ENCODE data around the gene JCAD.

JCAD gene

GRCh38 chr10:30094601-30095000 lies 35.2 kb upstream of the JCAD start:
- Histone ChIP-seq H2BK120ac (ENCODE audit: insufficient read depth, low read length, poor library complexity) (no peak overlapping the region), H3K4ac (ENCODE audit: low read depth, low read length) (no peak overlapping the region), H3K9me3 (ENCODE audit: insufficient read depth, low read depth, low read length) (no peaks in the 10 kb centered on the region), H3K23ac (ENCODE audit: low read length) (no peak overlapping the region), H2AFZ (ENCODE audit: insufficient read depth, low read length, poor library complexity) (no peak overlapping the region), H3K79me2 (ENCODE audit: control insufficient read depth, insufficient read depth, low read length, poor library complexity) (no peaks in the 10 kb centered on the region), H4K91ac (ENCODE audit: low read depth, low read length) (no peak overlapping the region), H3K18ac (ENCODE audit: low read length) (no peak overlapping the region), H3K4me2 (ENCODE audit: low read length) (no peak overlapping the region), H4K8ac (ENCODE audit: low read depth, low read length) (no peak overlapping the region), H3K36me3 (ENCODE audit: control insufficient read depth in 1 of 2, insufficient read depth in 2 of 2, low read length in 2 of 2) (no peaks in the 10 kb centered on the region), H3K27me3 (ENCODE audit: insufficient read depth, low read length) (no peaks in the 10 kb centered on the region), H3K14ac (ENCODE audit: low read length) (no peak overlapping the region), H3K4me3 (ENCODE audit: low read depth, low read length) (no peak overlapping the region), H2BK12ac (ENCODE audit: low read length) (no peak overlapping the region), H4K12ac (ENCODE audit: low read depth, low read length) (no peak overlapping the region), H3K9ac (ENCODE audit: low read length) (no peak overlapping the region), H3K27ac (ENCODE audit: low read depth, low read length) (no peak overlapping the region), H3K4me1 (ENCODE audit: control insufficient read depth in 1 of 2, insufficient read depth in 2 of 2, low read length in 2 of 2) (no peaks in the 10 kb centered on the region), H2AK5ac (ENCODE audit: low read length) (no peak overlapping the region), H2BK5ac (ENCODE audit: low read depth, low read length, poor library complexity) (no peak overlapping the region), H3K79me1 (ENCODE audit: low read length) (no peaks in the 10 kb centered on the region)
- DNase-seq = no peak
- no CpG with 5 or more reads among the region's 5 CpGs for WGBS (ENCODE audit: extremely low coverage, insufficient coverage, insufficient read length)

GRCh38 chr10:30093303-30093950 lies 34.0 kb upstream of the JCAD start:
- no CpG with 5 or more reads among the region's 9 CpGs for WGBS (ENCODE audit: extremely low coverage, insufficient coverage, insufficient read length)
- DNase-seq = no peak

GRCh38 chr10:30092151-30092790 lies 32.9 kb upstream of the JCAD start:
- no peak overlapping the region for H3K4me3 ChIP-seq (ENCODE audit: low read depth, low read length)
- H2AK5ac ChIP-seq (ENCODE audit: low read length) = no peak overlapping the region
- H3K4me1 ChIP-seq (ENCODE audit: control insufficient read depth in 1 of 2, insufficient read depth in 2 of 2, low read length in 2 of 2) = no peaks in the 10 kb centered on the region
- no peak overlapping the region for H3K4me2 ChIP-seq (ENCODE audit: low read length)
- H3K36me3 ChIP-seq (ENCODE audit: control insufficient read depth in 1 of 2, insufficient read depth in 2 of 2, low read length in 2 of 2) = no peaks in the 10 kb centered on the region
- H4K12ac ChIP-seq (ENCODE audit: low read depth, low read length) = no peak overlapping the region
- no peak overlapping the region for H3K27ac ChIP-seq (ENCODE audit: low read depth, low read length)
- H3K14ac ChIP-seq (ENCODE audit: low read length) = no peak overlapping the region
- H3K23ac ChIP-seq (ENCODE audit: low read length) = no peak overlapping the region
- no peak overlapping the region for H3K4ac ChIP-seq (ENCODE audit: low read depth, low read length)
- H2BK120ac ChIP-seq (ENCODE audit: insufficient read depth, low read length, poor library complexity) = no peak overlapping the region
- H3K9ac ChIP-seq (ENCODE audit: low read length) = no peak overlapping the region
- no peak overlapping the region for H2BK12ac ChIP-seq (ENCODE audit: low read length)
- no peaks in the 10 kb centered on the region for H3K9me3 ChIP-seq (ENCODE audit: insufficient read depth, low read depth, low read length)
- no peaks in the 10 kb centered on the region for H3K79me2 ChIP-seq (ENCODE audit: control insufficient read depth, insufficient read depth, low read length, poor library complexity)
- H3K27me3 ChIP-seq (ENCODE audit: insufficient read depth, low read length) = no peaks in the 10 kb centered on the region
- H4K91ac ChIP-seq (ENCODE audit: low read depth, low read length) = no peak overlapping the region
- H3K79me1 ChIP-seq (ENCODE audit: low read length) = no peaks in the 10 kb centered on the region
- H4K8ac ChIP-seq (ENCODE audit: low read depth, low read length) = no peak overlapping the region
- H3K18ac ChIP-seq (ENCODE audit: low read length) = no peak overlapping the region
- no peak overlapping the region for H2BK5ac ChIP-seq (ENCODE audit: low read depth, low read length, poor library complexity)
- H2AFZ ChIP-seq (ENCODE audit: insufficient read depth, low read length, poor library complexity) = no peak overlapping the region
- DNase-seq = peak in 1 of 2 donors; percentile 14
- no CpG with 5 or more reads among the region's 14 CpGs for WGBS (ENCODE audit: extremely low coverage, insufficient coverage, insufficient read length)

More at GRCh38 chr10:30093303-30093950, 34.0 kb upstream of the JCAD start:
- Histone ChIP-seq H3K27me3 (ENCODE audit: insufficient read depth, low read length) (no peaks in the 10 kb centered on the region), H3K9ac (ENCODE audit: low read length) (no peak overlapping the region), H3K79me2 (ENCODE audit: control insufficient read depth, insufficient read depth, low read length, poor library complexity) (no peaks in the 10 kb centered on the region), H3K4me3 (ENCODE audit: low read depth, low read length) (no peak overlapping the region), H2BK120ac (ENCODE audit: insufficient read depth, low read length, poor library complexity) (no peak overlapping the region), H3K4ac (ENCODE audit: low read depth, low read length) (no peak overlapping the region), H4K91ac (ENCODE audit: low read depth, low read length) (no peak overlapping the region), H3K9me3 (ENCODE audit: insufficient read depth, low read depth, low read length) (no peaks in the 10 kb centered on the region), H3K27ac (ENCODE audit: low read depth, low read length) (no peak overlapping the region), H3K14ac (ENCODE audit: low read length) (no peak overlapping the region), H3K4me1 (ENCODE audit: control insufficient read depth in 1 of 2, insufficient read depth in 2 of 2, low read length in 2 of 2) (no peaks in the 10 kb centered on the region), H2BK5ac (ENCODE audit: low read depth, low read length, poor library complexity) (no peak overlapping the region), H3K18ac (ENCODE audit: low read length) (no peak overlapping the region), H2AK5ac (ENCODE audit: low read length) (no peak overlapping the region), H3K79me1 (ENCODE audit: low read length) (no peaks in the 10 kb centered on the region), H3K36me3 (ENCODE audit: control insufficient read depth in 1 of 2, insufficient read depth in 2 of 2, low read length in 2 of 2) (no peaks in the 10 kb centered on the region), H4K12ac (ENCODE audit: low read depth, low read length) (no peak overlapping the region), H3K23ac (ENCODE audit: low read length) (no peak overlapping the region), H2BK12ac (ENCODE audit: low read length) (no peak overlapping the region), H3K4me2 (ENCODE audit: low read length) (no peak overlapping the region), H4K8ac (ENCODE audit: low read depth, low read length) (no peak overlapping the region), H2AFZ (ENCODE audit: insufficient read depth, low read length, poor library complexity) (no peak overlapping the region)

GRCh38 chr10:30091136-30091535 lies 31.8 kb upstream of the JCAD start:
- WGBS (ENCODE audit: extremely low coverage, insufficient coverage, insufficient read length) = no CpG with 5 or more reads among the region's 4 CpGs
- Histone ChIP-seq H3K9me3 (ENCODE audit: insufficient read depth, low read depth, low read length) (no peaks in the 10 kb centered on the region), H3K4me2 (ENCODE audit: low read length) (no peak overlapping the region), H3K27me3 (ENCODE audit: insufficient read depth, low read length) (no peaks in the 10 kb centered on the region), H3K27ac (ENCODE audit: low read depth, low read length) (no peak overlapping the region), H4K91ac (ENCODE audit: low read depth, low read length) (no peak overlapping the region), H3K23ac (ENCODE audit: low read length) (no peak overlapping the region), H3K79me1 (ENCODE audit: low read length) (no peaks in the 10 kb centered on the region), H3K14ac (ENCODE audit: low read length) (no peak overlapping the region), H4K12ac (ENCODE audit: low read depth, low read length) (no peak overlapping the region), H3K18ac (ENCODE audit: low read length) (no peak overlapping the region), H3K4me3 (ENCODE audit: low read depth, low read length) (no peak overlapping the region), H3K36me3 (ENCODE audit: control insufficient read depth in 1 of 2, insufficient read depth in 2 of 2, low read length in 2 of 2) (no peaks in the 10 kb centered on the region), H2BK120ac (ENCODE audit: insufficient read depth, low read length, poor library complexity) (no peak overlapping the region), H4K8ac (ENCODE audit: low read depth, low read length) (no peak overlapping the region), H3K4ac (ENCODE audit: low read depth, low read length) (no peak overlapping the region), H2BK12ac (ENCODE audit: low read length) (no peak overlapping the region), H2BK5ac (ENCODE audit: low read depth, low read length, poor library complexity) (no peak overlapping the region), H3K4me1 (ENCODE audit: control insufficient read depth in 1 of 2, insufficient read depth in 2 of 2, low read length in 2 of 2) (no peaks in the 10 kb centered on the region), H3K79me2 (ENCODE audit: control insufficient read depth, insufficient read depth, low read length, poor library complexity) (no peaks in the 10 kb centered on the region), H2AK5ac (ENCODE audit: low read length) (no peak overlapping the region), H2AFZ (ENCODE audit: insufficient read depth, low read length, poor library complexity) (no peak overlapping the region), H3K9ac (ENCODE audit: low read length) (no peak overlapping the region)
- no peak for DNase-seq

All from trophoblast cell (in vitro differentiated cells and primary cell).